Heart right ventricle (tissue), 16 donors: ENCODE results near the gene AQP1. TPM values are rescaled to one million over a fixed set of nuclear protein-coding genes. Genes with fewer than 3 reads are reported as not detected.

Experiments
- ATAC-seq, 8 donors: fragments of 200-7000 bp; cut with Tn5 transposase; one replicate each; pipeline ENCODE4 v1.9.1; 2020; ENCODE audit warnings: mild to moderate bottlenecking in 8 of 8, moderate library complexity in 8 of 8, moderate number of reproducible peaks in 1 of 8
- DNase-seq, 2 donors: peaks; one replicate each; pipeline ENCODE4 v3.0.0-alpha.2; 2020
- H3K27ac ChIP-seq, 10 donors: fragments of 200-600 bp; sonication (generic) in 2 of 10; one replicate each; pipeline versions ENCODE4 v1.5.0 to v1.8.0; 2020 to 2022; ENCODE audit warnings: mild to moderate bottlenecking in 3 of 10
- H3K27me3 ChIP-seq, 7 donors: fragments of 200-600 bp; one replicate each; pipeline ENCODE4 v1.8.0; 2021 to 2022; ENCODE audit warnings: mild to moderate bottlenecking in 2 of 7
- H3K36me3 ChIP-seq, 9 donors: fragments of 200-600 bp; sonication (generic) in 1 of 9; one replicate each; pipeline versions ENCODE4 v1.5.0 to v1.8.0; 2020 to 2022; ENCODE audit warnings: mild to moderate bottlenecking in 2 of 9
- H3K4me1 ChIP-seq, 9 donors: fragments of 200-600 bp; sonication (generic) in 1 of 9; one replicate each; pipeline versions ENCODE4 v1.5.0 to v1.8.0; 2020 to 2022; ENCODE audit warnings: mild to moderate bottlenecking in 4 of 9
- H3K4me3 ChIP-seq, 10 donors: fragments of 200-600 bp; sonication (generic) in 2 of 10; one replicate each; pipeline versions ENCODE4 v1.5.0 to v1.8.0; 2020 to 2022; ENCODE audit warnings: mild to moderate bottlenecking in 7 of 10, moderate library complexity in 2 of 10
- H3K9me3 ChIP-seq, 11 donors: fragments of 200-600 bp in 10 of 11; sonication (generic) in 2 of 11; one replicate each; pipeline versions ENCODE4 v1.5.0 to v1.8.0; 2013 to 2022; ENCODE audit warnings: mild to moderate bottlenecking in 2 of 11, control low read depth in 1 of 11, moderate library complexity in 1 of 11
- CTCF ChIP-seq, 9 donors: fragments of 200-600 bp; sonication (generic) in 2 of 9; IDR thresholded peaks; one replicate each; pipeline versions ENCODE4 v1.5.0 to v1.8.0; 2021 to 2022; ENCODE audit warnings: antibody characterized with exemption in 9 of 9, mild to moderate bottlenecking in 5 of 9, moderate library complexity in 1 of 9
- WGBS, 2 donors: extraction: QIAGEN DNeasy Blood & Tissue Kit; methylation state at CpG; one replicate each; pipeline ENCODE4 v1.1.7; 2013; ENCODE audit warnings: inconsistent platforms in 1 of 2; 5-methylcytosine and 5-hydroxymethylcytosine counted together
- intact Hi-C, 10 donors: fragments of 100-400 bp; cut with DNase I; formaldehyde crosslinking; loops; one replicate each; pipeline versions ENCODE4 v1.11.1 to v1.14.2; 2022
- polyA plus RNA-seq, 2 donors: library from polyadenylated mRNA; stranded (reverse); fragments of 200-250 nt; gene quantifications; one replicate each; pipeline ENCODE4 v1.2.3, GENCODE V29; 2013
- total RNA-seq, 10 donors: library from RNA; stranded (reverse); fragmentation: NEBNext Ultra II Directional in 3 of 10; extraction: Animal tissue kit (Norgen Biotek cat#: 25700) in 3 of 10; gene quantifications; one replicate each; pipeline versions ENCODE4 v1.2.1 to v1.2.4, GENCODE V29; 2021 to 2023
- donor health status: Arrhythmogenic right ventricular cardiomyopathy.
- donor health status: ischemic (EF 13 %, LVEDD 7.1; RV severe dilation, severe dysfunction).
- donor health status: healthy with polysubstance abuse.
- donor health status: DM: no; HTN: yes; CAD: no.
- donor health status: DM: no; HTN: no; CAD: no.
- donor health status: ischemic (EF 25% LVEDD 6.9; RV normal size, moderate dysfunction).
- donor health status: ischemic (EF 25% LVEDD 5.7; RV mildly dilated, moderate dysfunction).
- donor health status: healthy.
- donor health status: DM: yes; HTN: yes; CAD: no.
- donor health status: Ischemic cardiomyopathy.
- donor health status: ischemic (EF 35%, LVEDD 5.7; RV mildly dilated, moderate dysfunction).
- donor health status: nonischemic (EF 11% LVEDD 7.7; RV severe dilation, severe dysfunction).
- donor health status: DM: yes; HTN: yes; CAD: no.
- donor health status: PGD.
- donor health status: ischemic (EF 29% LVEDD 5.4; RV normal size, mild dysfunction).
- donor health status: nonischemic (EF 23%, LVEDD 6.1; RV moderate dilation, normal function).

AQP1 gene
- total and polyA plus RNA-seq, 12 donors, result 101 to 274 (median 182) TPM

- Histone ChIP-seq H3K4me3 (no peak overlapping the region), H3K27me3 (peaks cover 0 to 6% (median 0%) of the 10 kb centered on the region in 7 donors), H3K4me1 (peaks cover 7 to 64% (median 32%) of the 10 kb centered on the region in 9 donors), H3K9me3 (no peaks in the 10 kb centered on the region), H3K36me3 (no peaks in the 10 kb centered on the region), H3K27ac (peak overlapping the region in 2 of 10 donors; percentile 1 to 30)
- DNase-seq (no peak), ATAC-seq (no peak)
- 89 to 91% methylated on average over 3 of the region's 3 CpGs for WGBS, 2 donors
- TF ChIP-seq CTCF (IDR thresholded peaks at IDR 0.05), result no peak
- intact Hi-C loops, result loop anchor here in 6 of 10 donors (5.0 to 10.0 kb wide), 5 partner anchors 37 to 191 kb away; partner anchors contain the start of gene INMT (in 2 of the 6)
Observed at GRCh38 chr7:30935569-30935877, 23.9 kb downstream of the AQP1 start.

- no peak for DNase-seq
- peaks cover 0 to 16% (median 0%) of the 10 kb centered on the region in 7 donors for H3K27me3 ChIP-seq
Observed at GRCh38 chr7:30936650-30937245, 25.1 kb downstream of the AQP1 start.

GRCh38 chr7:30937416-30937815 is 25.8 kb downstream of the AQP1 start:
- Histone ChIP-seq H3K27ac (no peak overlapping the region), H3K9me3 (no peaks in the 10 kb centered on the region), H3K36me3 (no peaks in the 10 kb centered on the region), H3K27me3 (peaks cover 0 to 16% (median 0%) of the 10 kb centered on the region in 7 donors), H3K4me1 (peaks cover 2 to 45% (median 18%) of the 10 kb centered on the region in 9 donors), H3K4me3 (no peak overlapping the region)
- ATAC-seq (no peak), DNase-seq (no peak)
- intact Hi-C loops, result loop anchor here in 6 of 10 donors (5.0 to 10.0 kb wide), 5 partner anchors 35 to 193 kb away; partner anchors contain the start of gene INMT (in 2 of the 6)
- no peak for TF ChIP-seq CTCF (IDR thresholded peaks at IDR 0.05)
- WGBS, 2 donors, result 35 to 51% methylated on average over 3 of the region's 3 CpGs

More at GRCh38 chr7:30936650-30937245, 25.1 kb downstream of the AQP1 start:
- Histone ChIP-seq H3K4me1 (peaks cover 2 to 51% (median 22%) of the 10 kb centered on the region in 9 donors), H3K27ac (no peak overlapping the region), H3K36me3 (no peaks in the 10 kb centered on the region), H3K9me3 (no peaks in the 10 kb centered on the region), H3K4me3 (no peak overlapping the region)
- TF ChIP-seq CTCF (IDR thresholded peaks at IDR 0.05), result no peak
- peak in 1 of 8 donors; percentile 11 for ATAC-seq
- intact Hi-C loops, result loop anchor here in 6 of 10 donors (5.0 to 10.0 kb wide), 5 partner anchors 36 to 192 kb away; partner anchors contain the start of gene INMT (in 2 of the 6)

- Histone ChIP-seq H3K4me3 (peak overlapping the region in 7 of 10 donors; percentile 1 to 37 (median 26)), H3K36me3 (no peaks in the 10 kb centered on the region), H3K27me3 (peaks cover 0 to 21% (median 0%) of the 10 kb centered on the region in 7 donors), H3K4me1 (peaks cover 2 to 32% (median 15%) of the 10 kb centered on the region in 9 donors), H3K27ac (peak overlapping the region in 1 of 10 donors; percentile 1), H3K9me3 (no peaks in the 10 kb centered on the region)
- DNase-seq (peak; percentile 84 to 90), ATAC-seq (peak; percentile 68 to 91 (median 84))
- TF ChIP-seq CTCF (IDR thresholded peaks at IDR 0.05), result peak; percentile 95 to 99 (median 99)
- intact Hi-C loops, result loop anchor here in 6 of 10 donors (2.0 to 10.0 kb wide), 6 partner anchors 34 to 194 kb away; partner anchors contain the start of gene INMT (in 2 of the 6)
- 11% methylated on average over 25 of the region's 25 CpGs for WGBS, 2 donors
Observed at GRCh38 chr7:30938435-30939316, 27.0 kb downstream of the AQP1 start.
